Mucosa of descending colon (tissue), 3 donors: ENCODE measurements around the gene TXNRD3. TPM values are rescaled to one million over a fixed set of nuclear protein-coding genes. Genes with fewer than 3 reads are reported as not detected.

ENCODE experiments used
- ATAC-seq: fragments of 200-7000 bp; cut with Tn5 transposase; one replicate; pipeline ENCODE4 v1.9.1; 2020; ENCODE audit warnings: mild to moderate bottlenecking, moderate library complexity
- DNase-seq, 3 donors: peaks; one replicate each; pipeline ENCODE4 v3.0.0-alpha.2; 2020
- H3K36me3 ChIP-seq: fragments of 200-600 bp; one replicate; pipeline ENCODE4 v1.8.0; 2021; ENCODE audit warnings: low read depth, mild to moderate bottlenecking
- H3K4me1 ChIP-seq: fragments of 200-600 bp; one replicate; pipeline ENCODE4 v1.8.0; 2021; ENCODE audit warnings: low read depth, mild to moderate bottlenecking
- H3K4me3 ChIP-seq: fragments of 200-600 bp; one replicate; pipeline ENCODE4 v1.8.0; 2021; ENCODE audit warnings: mild to moderate bottlenecking
- H3K9me3 ChIP-seq: fragments of 200-600 bp; one replicate; pipeline ENCODE4 v1.8.0; 2021; ENCODE audit warnings: mild to moderate bottlenecking
- CTCF ChIP-seq: fragments of 200-600 bp; IDR thresholded peaks from one replicate; pipeline ENCODE4 v1.8.0; 2022; ENCODE audit warnings: antibody characterized with exemption, mild to moderate bottlenecking
- intact Hi-C, 2 donors: fragments of 100-400 bp; cut with DNase I in 1 of 2; cut with micrococcal nuclease in 1 of 2; formaldehyde crosslinking; loops; one replicate each; pipeline versions ENCODE4 v1.11.0 to v1.11.1; 2022; cut with DNase I, micrococcal nuclease
- total RNA-seq, 3 donors: library from RNA; stranded (reverse); fragmentation: NEBNext Ultra II Directional in 2 of 3; extraction: Animal tissue kit (Norgen Biotek cat#: 25700) in 2 of 3; gene quantifications; one replicate each; pipeline versions ENCODE4 v1.2.1 to v1.2.4, GENCODE V29; 2021 to 2023
- donor health status: DM: no; HTN: no; CAD: no; lungs with moderate emphysema.
- donor health status: DM: no; HTN: no; CAD: no.
- donor health status: DM: no; HTN: yes; CAD: no.

Gene TXNRD3
- total RNA-seq, 3 donors from 2014 or later: 4.5 to 11.4 (median 5.4) TPM

- ATAC-seq (no peak), DNase-seq (no peak)
- TF ChIP-seq CTCF: no peak
- intact Hi-C loops: no loop called here
- H3K36me3 ChIP-seq: no peaks in the 10 kb centered on the region
- H3K4me3 ChIP-seq: no peak overlapping the region
- H3K9me3 ChIP-seq: no peaks in the 10 kb centered on the region
- no peaks in the 10 kb centered on the region for H3K4me1 ChIP-seq
Measured at GRCh38 chr3:126568776-126569342, 86.1 kb downstream of the TXNRD3 start.

- DNase-seq (no peak), ATAC-seq (peak; percentile 15)
- Histone ChIP-seq H3K4me1 (no peaks in the 10 kb centered on the region), H3K9me3 (no peaks in the 10 kb centered on the region), H3K4me3 (no peak overlapping the region), H3K36me3 (no peaks in the 10 kb centered on the region)
- intact Hi-C loops: no loop called here
- no peak for TF ChIP-seq CTCF
Measured at GRCh38 chr3:126567696-126568438, 87.1 kb downstream of the TXNRD3 start.

GRCh38 chr3:126562737-126563276 lies 92.1 kb downstream of the TXNRD3 start:
- Histone ChIP-seq H3K4me3 (no peak overlapping the region), H3K9me3 (no peaks in the 10 kb centered on the region), H3K36me3 (no peaks in the 10 kb centered on the region), H3K4me1 (no peaks in the 10 kb centered on the region)
- no peak for DNase-seq
- intact Hi-C loops: no loop called here
- TF ChIP-seq CTCF: no peak
- no peak for ATAC-seq

GRCh38 chr3:126558336-126559071 lies 96.4 kb downstream of the TXNRD3 start, which contains the start of gene C3orf22:
TSS of gene C3orf22 (minus strand) at chr3:126558932. CDS start at chr3:126553390, 5,542 bp downstream.
- ATAC-seq: no peak

More at GRCh38 chr3:126558336-126559071, 96.4 kb downstream of the TXNRD3 start, which contains the start of gene C3orf22:
- H3K9me3 ChIP-seq: no peaks in the 10 kb centered on the region
- no peak for TF ChIP-seq CTCF
- no peaks in the 10 kb centered on the region for H3K4me1 ChIP-seq
- peak in 1 of 3 donors; percentile 0 for DNase-seq
- no peaks in the 10 kb centered on the region for H3K36me3 ChIP-seq
- intact Hi-C loops: no loop called here
- H3K4me3 ChIP-seq: no peak within 1 kb of the TSS
